Inflammatory macrophage treated with lipopolysaccharide for 1 hour (primary cell): ENCODE results near the gene UMPS.
"Not testable (repeated sequence)": the region's sequence is repeated elsewhere in the genome, so short reads cannot be mapped to it uniquely, and the experiment has no call there.

Source experiments
- DNase-seq, 2 donors: peaks; one replicate each; pipeline ENCODE4 v3.0.0-alpha.2; 2020 to 2022

Gene UMPS

DNA sequence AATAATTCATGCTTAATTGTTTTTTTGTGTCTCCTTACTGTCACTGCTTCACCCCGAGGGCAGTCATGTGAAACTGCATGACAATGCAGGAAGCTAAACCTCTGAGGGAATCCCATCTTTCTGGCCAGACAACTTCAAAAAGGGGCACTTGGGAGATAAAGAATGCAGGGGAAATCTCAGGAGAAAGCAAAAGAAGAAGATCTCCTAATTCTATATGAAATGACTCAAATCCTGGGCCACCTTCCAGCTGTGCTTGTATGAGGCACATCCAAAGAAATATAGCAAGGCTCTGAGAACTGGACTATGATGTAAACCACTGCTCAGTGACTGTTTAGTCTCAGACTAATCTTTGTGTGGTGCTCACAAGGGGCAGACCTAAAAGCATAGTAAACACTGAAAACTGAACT lies 22.6 kb upstream of the UMPS start:
- no peak for DNase-seq

DNA sequence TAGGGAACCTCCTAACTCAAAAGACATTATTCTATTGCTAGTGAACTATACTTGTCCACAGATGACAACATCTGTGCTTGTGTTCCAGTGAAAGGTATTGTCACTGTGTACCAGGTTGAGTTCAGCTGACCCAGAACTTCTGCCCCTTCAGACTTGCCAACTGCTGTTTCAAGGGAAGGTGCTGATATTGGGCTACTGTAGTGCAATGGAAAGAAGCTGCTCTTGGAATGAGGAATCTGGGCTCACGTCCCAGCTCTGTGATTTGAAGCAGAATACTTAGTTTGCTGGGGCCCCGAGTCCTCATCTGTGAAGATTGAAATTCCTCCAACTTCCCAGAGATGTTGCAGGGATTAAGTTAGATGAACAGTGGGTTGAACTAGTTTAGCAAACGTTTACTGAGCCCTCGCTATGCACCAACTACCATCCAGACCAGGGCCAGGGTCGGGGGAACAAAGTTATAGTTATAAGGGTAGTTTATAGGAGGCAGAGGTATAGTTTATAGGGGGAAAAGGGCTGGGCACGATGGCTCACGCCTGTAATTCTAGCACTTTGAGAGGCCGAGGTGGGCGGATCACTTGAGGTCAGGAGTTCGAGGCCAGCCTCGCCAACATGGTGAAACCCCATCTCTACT lies 15.9 kb upstream of the UMPS start:
- no peak for DNase-seq

DNA sequence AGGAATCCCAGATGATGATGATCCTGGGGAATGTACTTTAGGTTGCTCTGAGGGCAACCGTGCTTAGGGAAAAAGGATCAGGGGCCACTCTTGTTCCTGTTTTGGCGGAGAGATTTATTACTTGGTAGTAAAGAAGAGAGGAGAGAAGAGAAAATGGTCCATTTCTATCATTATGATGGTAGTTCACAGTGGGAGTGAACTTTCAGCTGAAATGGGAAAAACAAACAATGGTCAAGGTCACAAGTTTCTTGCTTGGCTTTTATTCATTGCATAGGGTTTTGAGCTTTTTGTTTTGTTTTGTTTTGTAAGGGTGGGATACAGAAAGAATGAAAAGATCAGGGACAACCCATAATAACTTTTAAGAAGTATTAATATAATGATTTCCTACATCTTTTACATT lies 7.7 kb upstream of the UMPS start:
- no peak for DNase-seq

DNA sequence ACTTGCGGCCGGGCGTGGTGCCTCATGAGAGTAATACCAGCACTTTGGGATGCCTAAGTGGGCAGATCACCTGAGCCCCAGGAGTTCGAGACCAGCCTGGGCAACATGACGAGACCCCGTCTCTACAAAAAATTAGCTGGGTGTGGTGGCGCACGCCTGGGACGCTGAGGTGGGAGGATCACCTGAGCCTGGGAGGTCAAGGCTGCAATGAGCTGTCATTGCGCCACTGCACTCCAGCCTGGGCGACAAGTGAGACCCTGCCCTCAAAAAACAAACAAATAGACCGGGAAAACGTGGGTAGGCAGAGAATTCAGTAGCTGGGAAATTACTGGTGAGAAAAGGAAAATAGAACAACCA lies 667 bp downstream of the UMPS start:
- DNase-seq = no peak

DNA sequence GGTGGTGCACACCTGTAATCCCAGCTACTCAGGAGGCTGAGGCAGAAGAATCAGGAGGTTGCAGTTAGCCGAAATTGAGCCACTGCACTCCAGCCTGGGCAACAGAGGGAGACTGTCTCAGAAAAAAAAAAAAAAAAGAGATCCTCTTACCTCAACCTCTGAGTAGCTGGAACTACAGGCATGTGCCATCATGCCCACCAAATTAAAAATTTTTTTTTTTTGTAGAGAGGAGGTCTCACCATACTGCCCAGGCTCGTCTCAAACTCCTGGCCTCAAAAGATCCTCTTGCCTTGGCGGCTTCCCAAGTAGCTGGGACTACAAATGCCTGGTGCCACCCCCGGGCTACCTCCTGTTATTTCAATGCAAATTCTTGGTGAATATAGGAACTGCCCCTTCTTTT lies 1.5 kb downstream of the UMPS start:
- no peak for DNase-seq

DNA sequence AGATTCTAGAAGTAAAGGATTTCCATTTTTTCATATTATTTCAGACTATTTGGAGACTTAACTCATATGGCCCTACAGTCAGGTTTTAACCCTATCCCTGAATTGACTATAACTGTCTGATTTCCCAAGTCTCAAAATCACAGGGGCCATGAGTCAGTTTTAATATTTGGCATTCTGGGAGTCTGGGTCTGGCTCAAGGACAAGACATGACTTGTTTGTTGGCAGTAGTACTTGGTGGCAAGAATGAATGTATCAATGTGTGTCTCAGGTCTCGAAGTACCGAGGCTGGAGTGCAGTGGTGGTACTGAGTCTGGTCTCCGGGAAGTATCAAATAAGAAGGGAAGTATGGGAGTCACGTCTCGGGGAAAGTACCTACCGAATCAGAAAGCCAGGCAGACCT lies 10.8 kb downstream of the UMPS start:
- peak in 1 of 2 donors; percentile 48 for DNase-seq

DNA sequence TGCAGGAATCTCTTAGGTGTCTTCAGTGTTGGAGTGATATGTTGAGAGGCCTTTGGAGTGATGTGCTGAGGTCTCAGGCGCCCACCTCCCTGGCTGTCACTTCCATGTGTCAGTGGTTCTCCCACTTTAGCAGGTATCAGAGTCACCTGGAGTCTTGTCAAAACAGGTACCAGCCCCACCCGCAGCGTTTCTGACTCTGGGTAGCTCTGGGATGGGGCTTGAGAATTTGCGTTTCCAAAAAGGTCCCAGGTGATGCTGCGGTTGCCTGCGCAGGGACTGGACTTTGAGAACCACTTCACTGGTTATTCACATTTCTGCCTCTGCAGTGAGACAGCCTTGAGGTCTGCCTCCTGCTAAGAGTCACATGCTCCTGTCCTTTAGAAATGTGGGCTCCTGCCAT lies 15.5 kb downstream of the UMPS start:
- no peak for DNase-seq

DNA sequence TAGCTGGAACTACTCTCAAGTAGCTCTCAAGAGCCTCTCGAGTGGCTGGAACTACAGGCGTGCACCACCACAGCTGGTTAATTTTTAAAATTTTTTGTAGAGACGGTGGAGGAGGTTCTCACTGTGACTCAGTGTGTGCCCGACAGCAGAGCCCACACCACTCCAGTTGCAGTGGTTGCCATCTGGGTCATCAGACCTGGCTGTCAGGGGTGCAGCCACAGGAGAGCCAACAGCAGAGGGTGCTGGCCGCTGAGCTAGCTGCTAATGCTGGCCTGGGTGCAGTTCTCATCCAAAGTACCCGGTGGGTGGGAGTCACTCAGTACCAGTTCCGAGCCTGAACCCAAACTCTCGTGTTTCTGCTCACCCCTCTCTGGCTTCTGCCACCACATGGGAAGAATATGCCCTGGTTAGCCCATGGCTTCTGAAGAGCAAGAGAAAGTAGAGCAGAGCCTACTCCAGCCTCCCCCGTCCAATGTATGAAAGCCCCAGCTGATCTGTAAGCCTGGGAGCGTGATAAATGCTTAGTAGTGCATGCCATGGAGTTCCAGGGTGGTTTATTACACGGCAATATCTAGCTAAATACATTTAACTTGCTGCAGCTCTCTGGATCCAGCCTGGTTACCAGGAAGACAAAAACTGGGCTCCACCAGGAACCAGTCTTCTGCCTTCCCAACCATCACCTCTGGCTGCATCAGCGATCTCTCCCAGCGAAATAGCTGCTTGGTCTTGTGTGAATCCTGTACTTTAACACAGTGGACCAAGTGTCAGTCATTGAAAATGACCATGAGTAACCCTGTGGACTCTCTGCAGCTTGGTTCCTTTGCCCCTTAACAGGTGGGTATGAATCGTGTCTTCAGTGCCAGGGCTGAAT lies 17.1 kb downstream of the UMPS start:
- no peak for DNase-seq

DNA sequence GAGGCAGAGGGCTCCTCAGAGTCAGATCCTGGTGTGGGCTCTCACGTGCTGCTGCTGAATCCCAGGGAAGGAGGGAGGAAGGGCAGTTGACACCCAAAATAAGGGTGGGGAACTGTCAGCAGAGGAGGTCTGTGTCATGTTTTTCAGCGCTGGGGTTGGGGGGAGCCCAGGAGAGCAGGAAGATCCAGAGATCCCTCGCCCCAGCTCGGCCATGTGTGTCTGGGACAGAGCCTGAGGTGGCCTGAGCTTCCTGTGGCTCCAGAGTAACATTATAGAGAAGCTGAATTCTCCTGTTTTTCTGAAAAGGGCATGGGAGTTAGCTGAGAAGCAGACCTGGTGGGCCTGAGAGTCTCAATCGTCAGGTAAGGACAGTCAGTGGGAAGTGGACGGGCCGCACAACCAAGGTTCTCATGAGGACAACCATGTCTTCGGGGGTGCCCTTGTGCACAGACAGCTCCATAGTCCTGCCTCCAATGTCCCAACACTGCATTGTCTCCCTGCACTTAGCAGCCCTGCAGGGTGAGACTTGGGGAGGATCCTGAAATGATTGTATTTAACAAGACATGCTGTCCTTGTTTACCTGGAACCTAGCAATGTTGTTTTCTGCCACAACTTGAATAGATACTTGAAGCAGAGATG lies 18.4 kb downstream of the UMPS start:
- DNase-seq = no peak

DNA sequence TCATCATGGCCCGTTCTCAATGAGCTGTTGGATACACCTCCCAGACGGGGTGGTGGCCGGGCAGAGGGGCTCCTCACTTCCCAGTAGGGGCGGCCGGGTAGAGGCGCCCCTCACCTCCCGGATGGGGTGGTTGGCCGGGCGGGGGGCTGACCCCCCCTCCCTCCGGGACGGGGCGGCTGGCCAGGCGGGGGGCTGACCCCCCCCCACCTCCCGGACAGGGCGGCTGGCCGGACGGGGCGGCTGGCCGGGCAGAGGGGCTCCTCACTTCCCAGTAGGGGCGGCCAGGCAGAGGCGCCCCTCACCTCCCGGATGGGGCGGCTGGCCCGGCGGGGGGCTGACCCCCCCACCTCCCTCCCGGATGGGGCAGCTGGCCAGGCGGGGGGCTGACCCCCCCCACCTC lies 19.6 kb downstream of the UMPS start:
- not testable (repeated sequence) for DNase-seq

DNA sequence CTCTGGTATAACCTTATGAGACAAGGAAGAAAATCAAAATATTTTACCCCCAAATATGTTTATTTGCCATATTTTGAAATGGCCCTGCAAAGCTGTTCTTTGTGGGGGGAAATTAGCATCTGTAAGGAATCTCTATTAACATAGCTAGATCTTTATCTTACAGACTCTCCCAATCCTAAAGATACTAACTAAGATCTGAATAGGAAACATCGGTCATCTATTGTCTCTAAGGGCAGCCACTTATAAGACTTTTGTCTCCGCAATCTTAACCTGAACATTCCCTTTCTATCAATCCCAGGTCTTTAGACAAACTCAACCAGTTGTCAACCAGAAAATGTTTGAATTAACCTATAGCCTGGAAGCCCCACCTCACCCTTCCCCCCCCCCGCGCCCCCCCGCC lies 21.2 kb downstream of the UMPS start:
- no peak for DNase-seq

DNA sequence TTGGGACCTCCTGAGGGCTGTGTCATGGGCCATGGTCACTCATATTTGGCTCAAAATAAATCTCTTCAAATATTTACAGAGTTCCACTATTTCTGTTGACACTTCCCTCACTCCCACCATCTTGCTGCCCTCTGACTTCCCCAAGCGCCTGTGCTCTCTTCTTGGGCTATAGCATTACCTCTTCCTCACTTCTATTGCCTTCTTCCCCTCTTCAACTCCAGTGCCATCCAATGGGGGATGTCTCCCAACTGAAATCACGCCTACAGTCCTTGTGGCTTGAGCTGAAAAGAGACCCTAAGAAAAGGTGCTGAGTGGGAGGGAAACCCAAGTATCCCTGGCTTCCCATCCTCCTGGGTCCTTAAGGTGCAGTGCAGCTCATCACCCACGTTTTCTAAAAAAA lies 21.8 kb downstream of the UMPS start:
- DNase-seq = no peak

DNA sequence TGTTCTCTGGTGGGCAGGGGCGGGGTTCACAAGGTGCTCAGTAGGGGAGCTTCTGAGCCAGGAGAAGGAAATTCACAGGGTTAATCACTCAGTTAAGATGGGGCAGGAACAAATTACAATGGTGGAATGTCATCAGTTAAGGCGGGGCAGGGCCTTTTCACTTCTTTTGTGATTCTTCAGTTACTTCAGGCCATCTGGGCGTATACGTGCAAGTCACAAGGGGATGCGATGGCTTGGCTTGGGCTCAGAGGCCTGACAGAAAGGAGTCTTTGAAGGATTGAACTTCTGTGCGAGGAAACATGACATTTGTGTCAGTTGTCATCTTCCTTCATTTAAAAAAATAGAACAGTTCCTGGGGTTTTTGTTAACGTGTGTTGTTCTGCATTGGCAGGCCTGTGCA lies 27.7 kb downstream of the UMPS start:
- DNase-seq = not testable (repeated sequence)

DNA sequence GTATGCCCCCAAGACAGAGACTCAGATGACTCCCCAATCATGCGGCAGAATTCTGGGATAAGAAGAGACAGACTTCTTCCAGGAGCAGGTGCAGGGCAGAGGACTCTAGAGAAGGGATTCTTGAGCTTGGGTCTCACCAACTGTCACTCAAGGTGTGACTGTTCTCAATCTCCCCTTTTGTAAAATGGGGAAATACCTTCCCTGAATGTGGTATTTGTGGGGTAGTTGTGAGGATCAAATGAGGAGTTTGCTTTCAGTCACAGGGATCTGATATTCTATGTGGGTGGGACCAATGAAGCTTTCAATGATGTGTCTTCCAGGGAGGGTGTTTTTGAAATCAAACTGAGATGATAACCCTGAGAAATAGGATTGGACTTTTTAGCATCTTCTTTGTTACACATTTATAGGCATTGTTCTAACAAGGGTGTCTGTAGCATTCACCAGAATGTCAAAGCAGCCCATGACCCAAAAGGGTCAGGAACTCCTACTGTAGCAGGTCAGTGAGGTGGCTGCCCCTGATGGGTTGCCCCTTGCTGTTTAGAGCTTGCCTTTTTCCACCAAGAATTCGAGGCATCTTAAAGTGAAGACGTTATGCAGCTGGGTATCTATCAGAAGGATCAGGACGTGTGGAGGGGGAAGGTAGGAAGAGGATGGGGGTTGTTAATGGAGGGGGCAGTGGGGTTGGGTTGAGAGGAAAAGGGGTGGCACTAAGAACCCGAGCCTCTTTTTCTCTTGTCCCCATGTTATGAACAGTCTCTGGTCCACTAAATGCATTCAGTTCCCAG lies 28.8 kb downstream of the UMPS start:
- DNase-seq = no peak

DNA sequence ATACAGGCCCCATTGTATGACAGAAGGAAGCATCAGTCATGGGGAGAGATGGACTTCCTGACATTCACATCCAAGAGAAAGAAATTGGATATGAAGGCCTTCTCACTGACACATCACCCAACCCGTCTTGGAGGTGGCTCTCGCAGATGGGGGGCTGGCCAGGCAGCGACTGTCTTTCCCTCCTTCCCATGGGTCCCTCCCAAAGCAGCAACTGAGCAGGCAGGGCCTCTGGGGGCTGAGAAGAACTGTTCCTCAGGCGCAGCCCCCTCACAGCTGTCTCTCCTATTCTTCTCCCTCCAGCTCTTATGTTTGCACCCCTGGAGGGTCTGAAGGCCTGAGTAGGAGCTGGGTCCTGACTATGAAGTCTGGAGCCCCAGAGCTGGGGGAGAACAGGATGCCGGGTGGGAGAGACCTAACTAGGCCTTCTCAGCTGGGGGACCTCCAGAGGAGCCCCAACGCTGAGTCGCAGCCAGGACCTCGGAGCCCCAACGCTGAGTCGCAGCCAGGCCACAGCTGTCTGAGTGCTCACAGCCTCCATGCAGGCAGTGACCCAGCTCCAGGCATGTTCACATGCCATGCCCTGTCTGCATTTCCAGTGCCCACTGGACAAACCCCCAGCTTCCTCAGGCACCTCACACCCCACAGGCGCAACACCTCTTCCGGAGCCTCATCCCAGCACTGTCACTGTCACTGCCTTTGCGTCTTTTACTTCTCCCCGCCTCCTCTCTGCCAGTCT lies 29.6 kb downstream of the UMPS start:
- no peak for DNase-seq

DNA sequence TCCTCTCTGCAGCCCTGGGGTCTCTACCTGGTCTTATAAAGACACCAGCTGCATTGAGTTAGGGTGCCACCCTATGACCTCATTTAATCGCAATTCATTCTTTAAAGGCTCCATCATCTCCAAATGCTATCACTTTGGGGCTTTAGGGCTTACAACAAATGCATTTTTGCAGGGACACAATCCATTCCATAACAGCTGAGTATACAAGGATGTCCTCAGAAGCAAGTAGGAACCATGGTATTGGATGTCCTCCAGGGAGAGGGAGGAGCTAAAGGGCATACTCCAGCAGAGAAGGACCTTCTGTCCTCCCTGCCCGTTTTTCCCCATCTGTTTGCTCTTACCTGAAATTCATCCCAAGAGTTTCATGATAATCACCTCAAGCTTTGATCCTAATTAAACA lies 30.3 kb downstream of the UMPS start:
- DNase-seq = no peak

DNA sequence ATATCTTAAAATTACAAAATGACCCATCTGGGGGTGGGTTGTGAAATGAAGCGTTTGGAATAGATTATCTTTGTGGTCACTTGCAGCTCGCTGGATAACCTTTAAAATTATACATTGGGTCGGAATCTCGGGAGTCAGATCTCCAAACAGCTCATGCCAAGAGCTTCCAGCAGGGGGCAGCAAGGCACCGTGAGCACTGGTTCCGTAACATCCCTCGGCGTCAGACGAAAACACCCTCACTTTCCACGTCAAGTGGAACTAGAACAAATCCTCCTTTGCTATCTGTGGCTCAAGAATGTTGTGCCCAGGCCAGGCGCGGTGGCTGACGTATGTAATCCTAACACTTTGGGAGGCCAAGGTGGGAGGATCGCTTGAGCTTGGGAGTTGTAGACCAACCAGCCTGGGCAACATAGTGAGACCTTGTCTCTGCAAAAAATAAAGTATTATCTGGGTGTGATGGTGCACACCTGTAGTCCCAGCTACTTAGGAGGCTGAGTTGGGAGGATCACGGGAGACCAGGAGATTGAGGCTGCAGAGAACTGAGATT lies 31.1 kb downstream of the UMPS start:
- peak; percentile 61 to 96 for DNase-seq

DNA sequence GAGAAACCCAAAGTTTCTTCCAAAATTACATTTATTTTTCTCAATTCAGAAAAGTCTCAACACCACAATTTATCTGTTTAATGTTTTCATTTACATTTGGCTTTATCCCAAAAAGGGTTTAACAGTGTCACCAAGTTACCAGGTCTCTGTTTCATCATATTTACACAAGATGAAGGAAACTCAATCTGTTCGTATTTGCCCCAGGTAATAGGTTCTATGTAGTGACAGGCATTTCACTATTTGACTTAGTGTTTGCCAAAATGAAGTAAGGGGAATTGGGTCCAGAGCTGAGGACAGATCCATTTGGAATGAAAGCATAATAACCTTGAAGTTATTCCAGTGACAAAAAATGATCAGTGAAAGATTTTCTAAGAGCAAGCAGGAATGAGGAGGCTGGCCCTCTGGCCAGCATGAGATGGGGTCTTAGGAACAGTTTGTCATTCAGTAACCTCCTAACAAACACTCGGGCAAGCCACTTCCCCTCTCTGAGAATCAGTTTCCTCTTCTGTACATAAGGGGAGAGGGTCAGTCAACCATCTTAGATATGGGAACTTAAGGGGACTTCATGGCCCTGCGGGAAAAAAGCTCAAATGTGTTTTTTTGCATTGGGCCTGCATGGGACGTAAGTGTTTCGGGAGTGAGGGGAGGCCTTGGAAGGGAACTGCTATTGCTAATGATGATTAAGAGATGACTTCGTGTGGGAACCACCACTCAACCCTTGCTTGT lies 31.8 kb downstream of the UMPS start:
- DNase-seq = no peak

DNA sequence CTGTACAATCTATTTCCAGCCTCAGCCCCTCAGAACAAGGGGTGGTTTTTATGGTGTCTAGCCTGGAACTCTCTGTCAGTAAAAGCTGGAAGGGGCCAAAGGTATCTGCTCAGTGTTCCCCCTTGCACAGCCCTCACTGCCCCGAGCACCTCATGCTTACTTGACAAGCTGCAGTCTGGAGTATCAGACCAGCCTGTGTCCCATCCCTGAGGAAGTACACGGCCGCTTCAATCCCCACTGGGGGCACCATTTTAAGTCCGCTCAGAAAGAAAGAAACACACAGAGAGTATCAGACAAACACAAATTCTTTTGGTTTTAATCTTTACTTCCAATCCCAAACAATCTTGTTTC lies 32.4 kb downstream of the UMPS start:
- no peak for DNase-seq

DNA sequence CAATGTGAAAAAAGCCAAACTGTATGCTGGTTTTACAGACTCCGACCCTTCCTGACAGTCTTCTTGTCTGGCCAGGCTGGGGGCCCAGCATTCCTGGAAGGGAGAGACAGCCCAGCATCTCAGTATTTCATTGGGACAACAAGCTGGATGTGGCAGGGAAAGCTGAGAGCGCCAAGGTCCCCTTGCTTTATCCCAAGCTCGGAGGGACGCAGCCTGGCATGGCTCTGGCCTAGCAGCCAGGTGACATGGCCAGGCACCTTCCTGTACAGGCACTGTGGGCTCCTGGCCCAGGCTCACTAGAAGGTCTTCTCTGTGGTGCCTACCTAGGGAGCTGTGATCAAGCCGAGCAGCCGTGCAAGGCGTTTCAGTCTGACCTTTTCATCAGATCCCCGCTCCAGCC lies 33.0 kb downstream of the UMPS start:
- no peak for DNase-seq

DNA sequence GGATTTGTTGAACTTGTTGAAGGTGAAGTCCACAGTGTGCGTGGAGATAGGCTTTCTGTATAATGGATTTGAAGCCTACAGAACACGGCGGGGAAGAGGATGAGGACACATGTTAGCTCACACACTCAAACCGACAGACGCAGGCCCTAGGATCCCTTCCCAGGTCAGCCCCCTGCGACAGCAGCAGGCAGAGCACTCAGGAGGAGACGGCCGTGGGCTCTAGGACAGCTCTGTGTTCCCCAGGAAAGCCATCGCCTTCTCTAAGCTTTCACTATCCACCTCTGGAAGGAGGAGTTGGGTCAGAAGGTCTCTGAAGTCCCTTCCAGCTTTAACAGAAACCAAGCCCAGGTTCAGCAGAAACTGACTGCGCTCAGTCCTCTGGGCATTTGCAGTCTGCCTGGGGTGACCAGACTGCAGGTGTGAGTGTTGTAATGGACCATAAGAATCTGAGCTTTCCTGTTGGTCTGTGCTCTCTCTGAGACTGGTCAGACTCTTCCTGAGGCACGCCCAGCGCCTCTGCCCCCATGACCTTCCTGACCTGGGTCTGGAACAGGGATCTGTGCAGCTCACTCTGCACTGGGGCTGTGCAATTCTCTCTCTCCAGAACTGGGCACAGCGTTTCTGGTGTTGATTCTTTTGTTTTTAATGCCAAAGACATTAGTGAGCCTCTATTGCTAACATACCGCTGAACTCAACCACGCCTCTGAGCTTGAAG lies 33.5 kb downstream of the UMPS start:
- DNase-seq = no peak
